ENCODE data around the gene NVL.
"Not testable (repeated sequence)": the region's sequence is repeated elsewhere in the genome, so short reads cannot be mapped to it uniquely, and the experiment has no call there.

Gene NVL

DNA sequence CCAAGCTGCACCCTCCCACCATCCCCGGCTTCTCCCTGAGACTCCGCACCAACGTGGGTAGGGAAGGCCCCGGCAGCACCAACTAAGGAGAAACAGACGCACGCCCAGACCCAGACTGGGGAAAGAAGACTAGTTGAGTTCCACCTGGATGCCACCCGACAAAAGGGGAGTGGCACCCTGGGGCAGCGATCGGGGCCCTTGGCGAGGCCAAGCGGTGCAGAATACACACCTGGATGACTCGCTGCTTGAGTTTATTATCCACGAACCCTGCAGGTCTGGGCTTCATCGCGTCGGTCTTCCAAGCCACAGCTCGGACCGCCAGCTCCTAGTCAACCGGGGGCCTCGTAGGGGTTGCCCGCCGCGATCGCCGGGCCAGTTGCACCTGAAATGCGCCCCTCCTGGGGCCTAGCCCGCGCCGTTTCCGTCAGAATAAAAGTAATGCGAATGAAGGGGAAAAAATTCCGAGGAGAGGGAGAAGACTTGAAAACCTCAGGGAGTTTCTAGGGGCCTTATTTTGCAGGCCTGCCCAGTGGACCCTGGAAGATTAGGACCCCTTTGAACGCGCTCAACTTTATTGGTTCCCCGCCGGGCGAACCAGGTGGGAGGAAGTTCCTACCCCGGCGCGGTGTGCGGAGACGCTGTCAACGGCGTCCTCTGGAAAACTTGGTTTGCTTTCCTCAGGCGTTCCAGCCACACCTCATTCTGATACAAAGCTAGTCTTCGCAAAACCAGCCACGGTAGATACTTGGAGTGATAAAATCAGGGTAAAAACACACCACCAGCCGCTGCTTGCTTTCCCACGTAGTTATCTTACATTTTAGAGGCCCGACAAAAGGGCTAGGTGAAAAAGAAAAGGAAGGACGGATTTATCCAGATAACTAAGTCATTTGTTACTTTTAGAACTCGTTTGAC is at the start of gene NVL:
TSS of gene NVL (minus strand) at position 331 of the 912 bp plus-strand sequence. CDS start at position 286, 45 bp downstream.
- peak; percentile 71 to 92 for DNase-seq (ENCODE audit: low spot score in 2 of 2)

DNA sequence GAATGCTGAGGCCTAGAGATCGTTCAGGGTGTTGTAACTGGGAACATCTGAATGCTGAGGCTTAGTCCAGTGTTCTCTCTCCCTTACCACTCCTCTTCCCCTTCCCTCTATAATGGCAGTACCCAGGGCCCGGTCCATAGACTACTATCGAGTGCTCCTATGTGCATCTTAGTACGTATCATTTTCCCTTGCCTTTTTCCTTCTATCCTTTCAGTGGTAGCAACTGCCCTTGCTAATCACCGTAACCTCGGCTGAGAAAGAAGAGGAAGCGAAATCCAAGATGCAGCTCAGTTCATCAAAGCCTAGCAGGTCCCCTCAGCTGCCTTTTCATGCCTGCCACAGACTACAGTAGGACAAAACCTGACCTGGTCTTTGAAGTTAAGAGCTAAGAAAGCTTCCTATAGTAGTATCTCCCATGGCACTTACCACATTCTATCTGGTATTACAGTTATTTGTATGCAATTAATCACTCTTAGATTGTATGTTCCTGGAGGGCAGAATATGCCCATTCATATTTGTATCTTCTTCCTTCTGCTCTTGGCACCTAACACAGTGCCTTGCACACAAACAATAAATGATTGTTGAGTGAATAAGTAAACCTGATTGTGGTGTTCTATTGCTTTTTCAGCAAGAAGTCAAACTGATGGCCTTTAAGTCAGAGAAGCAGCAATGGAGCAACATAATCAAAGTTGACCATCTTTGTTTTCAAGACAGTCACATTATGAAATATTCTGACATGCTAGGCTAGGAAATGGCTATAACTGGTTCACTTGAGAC is 49.1 kb upstream of the NVL start:
- Mint-ChIP-seq H3K4me1 (peaks cover 78% of the 10 kb centered on the region), H3K9me3 (no peaks in the 10 kb centered on the region), H3K27ac (no peak overlapping the region), H3K36me3 (peaks cover 77% of the 10 kb centered on the region), H3K4me3 (no peak overlapping the region)
- ATAC-seq: no peak
- DNase-seq (ENCODE audit: low spot score in 2 of 2): no peak

More for the DNA sequence above, at the start of gene NVL:
- no peaks in the 10 kb centered on the region for H3K9me3 Mint-ChIP-seq
- H3K4me3 Mint-ChIP-seq: peak within 1 kb of the TSS; percentile 90
- peak; percentile 90 for ATAC-seq
- H3K36me3 Mint-ChIP-seq: peaks cover 18% of the 10 kb centered on the region
- H3K27ac Mint-ChIP-seq: peak within 1 kb of the TSS; percentile 100
- peaks cover 36% of the 10 kb centered on the region for H3K4me1 Mint-ChIP-seq

DNA sequence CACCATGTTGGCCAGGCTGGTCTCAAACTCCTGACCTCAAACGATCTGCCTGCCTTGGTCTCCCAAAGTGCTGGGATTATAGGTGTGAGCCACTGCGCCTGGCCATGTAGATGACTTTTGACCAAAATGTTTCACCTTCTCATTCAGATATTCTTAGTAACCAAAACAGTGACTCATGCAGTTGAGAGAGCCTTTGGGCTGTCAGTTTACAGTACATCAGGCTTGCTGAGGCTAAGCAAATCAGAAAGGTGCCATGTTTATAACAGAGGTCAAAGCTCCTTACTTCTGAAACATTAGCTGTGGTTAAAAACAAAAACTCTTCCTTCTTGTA is 47.7 kb upstream of the NVL start:
- Mint-ChIP-seq H3K4me3 (peak overlapping the region; percentile 31), H3K27ac (no peak overlapping the region), H3K9me3 (no peaks in the 10 kb centered on the region), H3K36me3 (peaks cover 80% of the 10 kb centered on the region), H3K4me1 (peaks cover 83% of the 10 kb centered on the region)
- peak; percentile 90 for ATAC-seq
- DNase-seq (ENCODE audit: low spot score in 2 of 2): no peak

DNA sequence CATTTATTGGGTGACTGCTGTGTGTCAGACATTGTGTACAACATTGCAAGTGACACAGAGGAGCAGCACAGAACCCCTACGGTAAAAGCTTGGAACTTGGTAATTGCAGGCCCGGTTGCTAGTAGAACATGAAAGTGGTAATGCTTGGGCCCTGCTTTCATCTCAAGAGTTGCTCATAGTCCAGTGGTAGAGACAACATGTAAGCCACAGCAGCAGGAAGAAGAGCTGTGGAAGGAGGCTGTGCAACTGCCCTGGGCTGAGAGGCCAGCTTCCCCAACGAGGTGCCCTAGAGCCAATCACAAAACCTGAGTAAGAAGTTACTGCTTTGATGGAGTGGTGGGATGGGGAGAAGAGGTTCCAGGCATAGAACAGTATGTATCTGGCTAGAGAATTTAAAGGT is 45.1 kb upstream of the NVL start:
- no peak overlapping the region for H3K4me3 Mint-ChIP-seq
- H3K36me3 Mint-ChIP-seq: peaks cover 84% of the 10 kb centered on the region
- no peaks in the 10 kb centered on the region for H3K9me3 Mint-ChIP-seq
- H3K27ac Mint-ChIP-seq: peak overlapping the region; percentile 55
- DNase-seq (ENCODE audit: low spot score in 2 of 2): no peak
- ATAC-seq: peak; percentile 55
- peaks cover 61% of the 10 kb centered on the region for H3K4me1 Mint-ChIP-seq

DNA sequence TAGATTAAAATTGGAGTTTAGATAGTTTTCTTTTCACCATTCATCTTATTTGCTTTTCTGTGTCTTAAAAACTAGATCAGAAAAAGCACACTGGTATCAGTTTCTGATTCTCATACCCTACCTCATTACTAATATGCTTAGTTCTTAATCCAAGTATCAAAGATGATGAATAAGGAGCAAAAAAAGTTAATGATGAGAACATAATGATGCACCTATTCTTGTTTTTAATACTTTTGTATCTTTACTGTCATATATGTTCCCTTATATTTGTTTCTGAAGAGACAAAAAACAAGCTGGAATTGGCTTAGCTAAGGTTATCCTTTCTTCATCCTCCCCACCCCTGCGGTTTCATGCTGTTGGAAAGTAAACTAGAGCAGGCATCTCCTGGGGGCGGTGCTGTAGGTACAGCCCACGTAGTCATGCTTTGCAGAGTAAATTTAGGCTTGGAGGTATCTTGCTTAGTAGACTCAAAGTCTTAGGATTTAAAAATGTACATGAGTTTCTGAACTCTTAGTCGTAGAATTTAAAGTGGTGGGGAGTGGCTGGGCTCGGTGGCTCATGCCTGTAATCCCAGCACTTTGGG is 43.1 kb upstream of the NVL start:
- Mint-ChIP-seq H3K27ac (peak overlapping the region; percentile 61), H3K36me3 (peaks cover 97% of the 10 kb centered on the region), H3K4me3 (no peak overlapping the region), H3K9me3 (no peaks in the 10 kb centered on the region), H3K4me1 (peaks cover 56% of the 10 kb centered on the region)
- ATAC-seq (peak; percentile 56), DNase-seq (ENCODE audit: low spot score in 2 of 2) (no peak)

DNA sequence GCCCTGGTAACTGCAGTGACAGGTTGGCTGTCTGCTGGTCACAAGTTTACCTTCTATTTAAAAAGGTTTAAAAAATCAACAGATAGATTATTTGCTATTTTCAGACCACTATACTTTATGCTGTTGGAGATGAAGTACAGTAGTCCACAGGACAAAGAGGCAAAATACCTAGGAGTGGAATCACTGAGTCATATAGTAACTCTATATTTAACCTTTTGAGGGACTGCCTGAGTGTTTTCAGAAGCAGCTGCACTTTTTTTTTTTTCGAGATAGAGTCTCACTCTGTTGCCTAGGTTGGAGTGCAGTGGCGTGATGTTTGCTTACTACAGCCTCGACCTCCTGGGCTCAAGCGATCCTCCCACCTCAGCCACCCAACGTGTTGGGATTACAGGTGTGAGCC is 38.4 kb upstream of the NVL start:
- peaks cover 98% of the 10 kb centered on the region for H3K36me3 Mint-ChIP-seq
- no peak overlapping the region for H3K4me3 Mint-ChIP-seq
- H3K9me3 Mint-ChIP-seq: no peaks in the 10 kb centered on the region
- H3K27ac Mint-ChIP-seq: no peak overlapping the region
- H3K4me1 Mint-ChIP-seq: peaks cover 36% of the 10 kb centered on the region
- ATAC-seq (peak; percentile 76), DNase-seq (ENCODE audit: low spot score in 2 of 2) (no peak)

DNA sequence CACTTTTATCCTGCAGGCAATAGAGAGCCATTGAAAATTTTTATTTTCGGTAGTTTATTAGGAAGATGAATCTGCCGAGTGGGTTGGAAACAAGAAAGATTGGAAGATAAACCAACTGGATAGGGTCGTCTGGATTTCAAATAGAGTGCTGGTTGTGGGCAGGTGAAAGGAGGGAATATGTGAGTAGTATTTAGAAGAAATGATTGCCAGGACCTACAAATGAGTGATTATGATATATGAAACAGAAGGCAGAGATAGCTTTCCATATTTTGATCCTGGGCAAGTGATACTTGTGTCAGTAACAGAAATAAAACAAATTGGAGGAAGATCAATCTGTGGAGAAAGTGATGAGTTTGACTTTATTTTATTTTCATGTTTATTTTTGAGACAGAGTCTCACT is 29.2 kb upstream of the NVL start:
- Mint-ChIP-seq H3K4me1 (peaks cover 47% of the 10 kb centered on the region), H3K36me3 (peaks cover 51% of the 10 kb centered on the region), H3K27ac (no peak overlapping the region), H3K9me3 (no peaks in the 10 kb centered on the region), H3K4me3 (peak overlapping the region; percentile 96)
- DNase-seq (ENCODE audit: low spot score in 2 of 2) (no peak), ATAC-seq (no peak)

DNA sequence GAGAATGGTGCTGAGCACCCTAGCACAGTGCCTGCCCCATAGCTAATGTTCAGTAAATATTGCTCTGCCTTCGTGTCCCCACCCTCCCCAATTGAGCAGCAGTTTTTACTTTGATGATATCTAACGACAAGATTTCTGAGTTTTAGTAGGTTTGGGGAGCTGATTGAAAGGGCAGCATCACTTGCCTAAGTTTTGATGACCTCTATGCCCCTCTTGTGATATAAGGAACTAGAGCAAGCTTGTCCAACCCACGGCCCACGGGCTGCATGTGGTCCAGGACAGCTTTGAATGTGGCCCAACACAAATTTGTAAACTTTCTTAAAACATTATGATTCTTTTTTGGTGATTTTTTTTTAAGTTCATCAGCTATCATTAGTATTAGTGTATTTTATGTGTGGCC is 28.3 kb upstream of the NVL start:
- Mint-ChIP-seq H3K4me1 (peaks cover 38% of the 10 kb centered on the region), H3K27ac (peak overlapping the region; percentile 91), H3K9me3 (no peaks in the 10 kb centered on the region), H3K36me3 (peaks cover 41% of the 10 kb centered on the region), H3K4me3 (peak overlapping the region; percentile 96)
- no peak for ATAC-seq
- DNase-seq (ENCODE audit: low spot score in 2 of 2): no peak

DNA sequence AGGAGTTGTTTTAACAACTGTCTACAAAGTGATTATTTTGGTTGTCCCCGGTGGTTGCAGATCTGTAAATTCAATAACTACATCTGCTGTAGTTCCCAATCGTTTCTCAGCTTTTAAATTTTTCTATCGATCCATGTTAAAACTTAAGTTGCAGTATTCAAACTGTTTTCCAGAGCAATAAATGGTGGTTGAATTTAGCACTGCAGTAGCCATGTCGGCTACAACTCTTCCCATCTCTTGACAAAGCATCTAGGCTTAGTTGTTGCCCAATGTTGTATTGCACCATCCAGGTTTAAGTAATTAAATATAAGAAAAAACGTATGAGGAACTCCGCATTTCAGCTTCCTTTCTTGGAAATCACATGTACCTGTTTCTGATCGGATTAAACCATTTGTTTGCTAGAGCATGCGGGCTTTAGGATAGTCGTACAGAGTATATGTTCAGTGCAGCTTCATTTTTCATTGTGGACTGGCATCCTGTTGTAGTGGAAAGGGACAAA is 27.7 kb upstream of the NVL start:
- DNase-seq (ENCODE audit: low spot score in 2 of 2): no peak

DNA sequence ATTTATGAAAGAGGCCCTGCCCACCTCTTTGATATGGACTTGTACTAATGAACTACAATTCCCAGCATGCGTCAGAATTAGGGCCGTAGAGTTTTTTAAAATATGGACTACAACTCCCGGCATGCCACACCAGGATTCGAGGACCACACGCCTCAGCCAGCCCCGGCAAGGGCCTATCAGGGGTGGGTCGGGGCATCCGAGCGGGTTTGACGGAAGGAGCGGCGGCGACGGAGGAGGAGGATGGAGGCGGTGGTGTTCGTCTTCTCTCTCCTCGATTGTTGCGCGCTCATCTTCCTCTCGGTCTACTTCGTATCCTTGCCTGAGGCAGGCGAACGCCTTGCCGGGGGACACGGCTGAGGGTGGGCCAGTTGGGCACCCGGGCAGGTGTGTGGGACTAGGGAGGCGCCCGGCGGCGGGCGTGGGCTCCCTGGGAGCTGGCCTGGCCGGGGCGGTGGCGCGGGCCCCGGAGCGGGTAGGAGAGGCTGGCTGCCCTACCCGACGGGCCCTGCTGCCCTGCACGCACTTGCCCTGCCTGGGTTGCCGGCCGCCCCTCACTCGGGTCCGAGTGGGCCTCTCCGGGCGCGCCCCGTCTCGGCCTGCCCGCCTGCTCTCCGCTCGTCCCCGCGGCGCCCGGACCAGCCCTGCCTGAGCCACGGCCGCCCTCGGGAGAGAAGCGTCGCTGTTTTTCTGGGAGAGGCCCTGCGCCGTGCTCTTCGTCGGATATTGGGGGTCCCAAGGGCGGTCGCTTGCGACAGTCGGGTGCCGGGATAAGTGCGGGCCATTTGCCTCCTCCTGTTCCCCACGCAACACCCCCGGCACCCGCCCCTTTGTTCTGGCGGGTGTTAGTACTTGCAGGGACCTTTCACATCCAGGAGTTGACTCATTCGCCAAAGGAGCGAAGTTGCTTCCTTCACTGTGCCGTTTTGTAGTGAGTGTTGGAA is 27.0 kb upstream of the NVL start, which contains the start of gene CNIH4:
TSS of gene CNIH4 (plus strand) at position 195 of the 941 bp plus-strand sequence. CDS start at position 241, 46 bp downstream.
- Mint-ChIP-seq H3K27ac (peak within 1 kb of the TSS; percentile 91), H3K4me1 (peaks cover 26% of the 10 kb centered on the region), H3K4me3 (peak within 1 kb of the TSS; percentile 96), H3K36me3 (peaks cover 28% of the 10 kb centered on the region), H3K9me3 (no peaks in the 10 kb centered on the region)
- DNase-seq (ENCODE audit: low spot score in 2 of 2) (peak; percentile 75 to 91), ATAC-seq (peak; percentile 99)

More for the DNA sequence above, 27.7 kb upstream of the NVL start:
- peaks cover 36% of the 10 kb centered on the region for H3K36me3 Mint-ChIP-seq
- H3K27ac Mint-ChIP-seq: peak overlapping the region; percentile 91
- no peaks in the 10 kb centered on the region for H3K9me3 Mint-ChIP-seq
- H3K4me1 Mint-ChIP-seq: peaks cover 34% of the 10 kb centered on the region
- H3K4me3 Mint-ChIP-seq: peak overlapping the region; percentile 96
- no peak for ATAC-seq

DNA sequence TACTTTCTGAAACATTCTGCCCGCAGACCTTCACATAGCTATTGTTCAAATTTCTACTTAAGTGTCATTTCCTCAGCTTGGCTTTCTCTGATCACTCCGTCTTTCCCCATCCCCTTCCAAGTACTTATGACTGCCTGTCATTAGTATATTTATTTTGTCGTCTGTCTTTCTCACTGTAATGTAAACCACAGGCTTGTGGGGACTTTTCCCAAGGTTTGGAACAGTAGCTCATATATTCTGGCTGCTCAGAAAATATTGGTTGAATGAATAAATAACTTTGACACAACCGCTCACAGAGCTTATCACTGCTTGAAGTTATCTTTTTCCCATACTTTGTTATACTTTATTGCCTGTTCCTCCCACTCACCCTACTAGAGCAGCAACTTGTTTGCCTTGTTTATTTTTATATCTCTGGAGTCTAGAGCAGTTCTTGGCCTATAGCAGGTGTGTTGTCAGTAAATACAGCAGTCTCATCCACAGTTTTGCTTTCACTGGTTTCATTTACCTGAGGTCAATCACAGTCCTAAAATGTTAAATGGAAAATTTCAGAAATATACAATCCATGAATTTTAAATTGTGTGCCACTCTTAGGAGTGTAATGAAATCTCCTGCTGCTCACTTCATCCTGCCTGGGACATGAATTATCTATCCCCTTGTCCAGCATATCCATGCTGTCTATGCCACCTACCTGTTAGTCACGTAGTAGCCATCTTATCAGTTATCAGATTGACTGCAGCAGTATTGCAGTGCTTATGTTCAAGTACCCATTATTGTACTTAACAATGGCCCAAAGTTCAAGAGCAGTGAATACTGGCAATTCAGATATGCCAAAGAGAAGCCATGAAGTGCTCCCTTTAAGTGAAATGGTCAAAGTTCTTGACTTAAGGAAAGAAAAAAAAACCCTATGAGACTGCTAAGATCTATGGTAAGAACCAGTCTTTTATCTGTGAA is 24.3 kb upstream of the NVL start:
- Mint-ChIP-seq H3K27ac (no peak overlapping the region), H3K4me3 (no peak overlapping the region), H3K4me1 (peaks cover 19% of the 10 kb centered on the region), H3K36me3 (peaks cover 10% of the 10 kb centered on the region), H3K9me3 (no peaks in the 10 kb centered on the region)
- DNase-seq (ENCODE audit: low spot score in 2 of 2) (no peak), ATAC-seq (no peak)

DNA sequence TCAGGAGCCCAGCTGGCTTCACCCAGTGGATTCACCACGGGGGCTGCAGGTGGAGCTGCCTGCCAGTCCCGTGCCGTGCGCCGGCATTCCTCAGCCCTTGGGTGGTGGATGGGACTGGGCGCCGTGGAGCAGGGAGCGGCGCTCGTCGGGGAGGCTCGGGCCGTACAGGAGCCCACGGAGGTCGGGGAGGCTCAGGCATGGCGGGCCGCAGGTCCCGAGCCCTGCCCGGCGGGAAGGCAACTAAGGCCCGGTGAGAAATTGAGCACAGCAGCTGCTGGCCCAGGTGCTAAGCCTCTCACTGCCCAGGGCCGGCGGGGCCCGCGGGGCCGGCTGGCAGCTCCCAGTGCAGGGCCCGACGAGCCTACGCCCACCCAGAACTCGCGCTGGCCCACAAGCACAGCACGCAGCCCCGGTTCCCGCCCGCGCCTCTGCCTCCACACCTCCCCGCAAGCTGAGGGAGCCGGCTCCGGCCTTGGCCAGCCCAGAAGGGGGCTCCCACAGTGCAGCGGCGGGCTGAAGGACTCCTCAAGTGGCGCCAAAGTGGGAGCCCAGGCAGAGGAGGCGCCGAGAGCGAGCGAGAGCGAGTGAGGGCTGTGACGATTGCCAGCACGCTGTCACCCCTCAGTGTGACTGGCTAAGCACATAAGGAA is 22.6 kb upstream of the NVL start:
- not testable (repeated sequence) for H3K4me1 Mint-ChIP-seq; H3K36me3 Mint-ChIP-seq; H3K27ac Mint-ChIP-seq; ATAC-seq; H3K9me3 Mint-ChIP-seq; H3K4me3 Mint-ChIP-seq; DNase-seq (ENCODE audit: low spot score in 2 of 2)

DNA sequence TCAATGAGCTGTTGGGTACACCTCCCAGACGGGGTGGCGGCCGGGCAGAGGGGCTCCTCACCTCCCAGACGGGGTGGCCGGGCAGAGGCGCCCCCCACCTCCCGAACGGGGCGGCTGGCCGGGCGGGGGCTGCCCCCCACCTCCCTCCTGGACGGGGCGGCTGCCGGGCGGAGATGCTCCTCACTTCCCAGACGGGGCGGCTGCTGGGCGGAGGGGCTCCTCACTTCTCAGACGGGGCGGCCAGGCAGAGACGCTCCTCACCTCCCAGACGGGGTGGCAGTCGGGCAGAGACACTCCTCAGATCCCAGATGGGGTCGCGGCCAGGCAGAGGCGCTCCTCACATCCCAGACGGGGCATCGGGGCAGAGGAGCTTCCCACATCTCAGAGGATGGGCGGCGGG is 19.7 kb upstream of the NVL start:
- not testable (repeated sequence) for ATAC-seq; H3K4me3 Mint-ChIP-seq; H3K9me3 Mint-ChIP-seq; DNase-seq (ENCODE audit: low spot score in 2 of 2); H3K4me1 Mint-ChIP-seq; H3K27ac Mint-ChIP-seq; H3K36me3 Mint-ChIP-seq
